HG03097 (cell line): ENCODE results near the gene TBC1D13.
"Not testable (repeated sequence)": the region's sequence is repeated elsewhere in the genome, so short reads cannot be mapped to it uniquely, and the experiment has no call there.

Experiments
- ATAC-seq: cut with Tn5 transposase; IDR thresholded peaks from one replicate; pipeline ENCODE4 v1.9.1; 2021; ENCODE audit not compliant: unreplicated experiment, low FRiP score

The TBC1D13 gene

DNA sequence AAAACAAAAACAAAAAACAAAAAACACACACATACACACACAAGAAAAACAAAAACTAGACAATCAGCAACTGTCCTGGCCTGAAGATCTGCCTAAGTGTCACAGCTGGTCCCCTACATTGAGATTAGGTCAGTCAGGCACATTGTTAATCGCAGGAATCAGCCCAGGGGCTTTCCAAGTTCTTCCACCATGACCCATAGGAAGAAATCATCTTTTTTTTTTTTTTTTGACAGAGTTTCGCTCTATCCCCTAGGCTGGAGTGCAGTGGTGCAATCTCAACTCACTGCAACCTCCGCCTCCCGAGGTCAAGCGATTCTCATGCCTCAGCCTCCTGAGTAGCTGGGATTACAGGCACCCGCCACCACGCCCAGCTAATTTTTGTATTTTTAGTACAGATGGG lies 56.1 kb downstream of the TBC1D13 start:
- ATAC-seq, result not testable (repeated sequence)

- ATAC-seq, result no peak
These were observed 58.3 kb downstream of the TBC1D13 start for GRCh38 chr9:128845186-128845931.

DNA sequence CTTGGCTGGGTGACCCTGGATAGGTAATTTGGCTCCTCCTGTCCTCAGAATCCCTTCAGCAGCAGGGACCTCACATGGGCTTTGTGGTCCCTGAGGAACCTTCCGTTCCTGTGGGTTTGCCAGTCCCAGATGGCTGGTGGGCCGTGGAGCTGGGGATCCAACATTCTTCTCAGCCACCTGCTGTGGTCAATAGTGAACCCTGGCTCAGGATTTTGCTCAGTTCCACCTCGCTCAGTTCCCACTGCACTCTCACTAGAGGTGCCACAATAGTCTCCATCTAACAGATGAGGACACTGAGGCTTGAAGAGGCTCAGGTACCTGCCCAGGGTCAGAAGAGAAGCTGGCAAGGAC lies 59.6 kb downstream of the TBC1D13 start:
- ATAC-seq, result no peak

DNA sequence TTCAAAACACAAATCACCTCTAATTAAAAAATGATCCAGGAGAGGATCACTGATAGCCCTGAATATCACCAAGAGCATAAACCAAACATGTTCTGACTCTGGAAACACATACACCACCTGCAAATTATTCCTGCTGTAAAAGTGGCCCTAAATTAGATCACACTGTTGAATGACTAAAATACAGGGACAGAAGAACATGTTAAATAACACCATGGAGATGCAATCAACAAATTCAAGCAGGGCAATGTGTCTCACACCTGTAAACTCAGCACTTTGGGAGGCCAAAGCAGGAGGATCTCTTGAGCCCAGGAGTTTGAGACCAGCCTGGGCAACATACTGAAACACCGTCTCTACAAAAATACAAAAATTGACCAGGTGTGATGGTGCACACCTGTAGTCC lies 60.8 kb downstream of the TBC1D13 start:
- ATAC-seq, result no peak

- not testable (repeated sequence) for ATAC-seq
These were observed 64.0 kb downstream of the TBC1D13 start for GRCh38 chr9:128851024-128851423.

- ATAC-seq, result not testable (repeated sequence)
These were observed 64.9 kb downstream of the TBC1D13 start for GRCh38 chr9:128851779-128852600.

DNA sequence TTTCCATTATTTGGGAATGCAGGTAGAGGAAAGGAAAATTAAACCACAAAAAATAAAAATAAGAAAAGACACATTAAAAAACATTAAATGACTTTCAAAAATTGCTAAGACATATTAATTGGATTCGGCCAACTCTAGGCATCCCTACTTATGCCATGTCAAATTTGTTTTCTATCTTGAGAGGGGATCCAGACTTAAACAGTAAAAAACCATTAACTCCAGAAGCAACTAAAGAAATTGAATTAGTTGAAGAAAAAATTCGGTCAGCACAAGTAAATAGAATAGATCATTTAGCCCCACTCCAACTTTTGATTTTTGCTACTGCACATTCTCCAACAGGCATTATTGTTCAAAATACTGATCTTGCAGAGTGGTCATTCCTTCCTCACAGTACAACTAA lies 65.6 kb downstream of the TBC1D13 start:
- not testable (repeated sequence) for ATAC-seq

- ATAC-seq, result not testable (repeated sequence)
These were observed 67.4 kb downstream of the TBC1D13 start for GRCh38 chr9:128854454-128854853.

- not testable (repeated sequence) for ATAC-seq
These were observed 71.4 kb downstream of the TBC1D13 start for GRCh38 chr9:128858476-128858875.
